Tongue (tissue), 2 donors: ENCODE measurements around the gene CBX3. TPM values are rescaled to one million over a fixed set of nuclear protein-coding genes. Genes with fewer than 3 reads are reported as not detected.
"Not testable (repeated sequence)": the region's sequence is repeated elsewhere in the genome, so short reads cannot be mapped to it uniquely, and the experiment has no call there.

ENCODE experiments used
- DNase-seq: peaks from one replicate; pipeline ENCODE4 v3.0.0-alpha.2; 2015
- total RNA-seq: library from RNA; depleted of rRNA; stranded (reverse); fragments of >200 nt; gene quantifications from one replicate; pipeline ENCODE4 v1.2.3, GENCODE V29; 2014

CBX3 gene
- total RNA-seq, 1 donor from 2014 or later: 114 TPM

GRCh38 chr7:26170663-26171062 is 30.9 kb upstream of the CBX3 start:
- DNase-seq: no peak

GRCh38 chr7:26171601-26172000 is 29.9 kb upstream of the CBX3 start:
- DNase-seq: no peak

GRCh38 chr7:26172048-26172447 is 29.5 kb upstream of the CBX3 start:
- DNase-seq: no peak

GRCh38 chr7:26175903-26176302 is 25.6 kb upstream of the CBX3 start:
- not testable (repeated sequence) for DNase-seq

GRCh38 chr7:26176696-26177095 is 24.8 kb upstream of the CBX3 start:
- DNase-seq: not testable (repeated sequence)

- DNase-seq: not testable (repeated sequence)
Measured at GRCh38 chr7:26177269-26177668, 24.3 kb upstream of the CBX3 start.

GRCh38 chr7:26178272-26178960 is 23.1 kb upstream of the CBX3 start:
- DNase-seq: no peak

- no peak for DNase-seq
Measured at GRCh38 chr7:26179422-26179821, 22.1 kb upstream of the CBX3 start.

GRCh38 chr7:26179826-26180497 is 21.6 kb upstream of the CBX3 start:
- DNase-seq: no peak

- no peak for DNase-seq
Measured at GRCh38 chr7:26180792-26181198, 20.8 kb upstream of the CBX3 start.

- DNase-seq: no peak
Measured at GRCh38 chr7:26181474-26182227, 19.9 kb upstream of the CBX3 start.

- no peak for DNase-seq
Measured at GRCh38 chr7:26182283-26182682, 19.3 kb upstream of the CBX3 start.

GRCh38 chr7:26182706-26183105 is 18.8 kb upstream of the CBX3 start:
- no peak for DNase-seq

GRCh38 chr7:26183545-26184280 is 17.8 kb upstream of the CBX3 start:
- DNase-seq: no peak

- DNase-seq: not testable (repeated sequence)
Measured at GRCh38 chr7:26184281-26185101, 17.1 kb upstream of the CBX3 start.

GRCh38 chr7:26185131-26185843 is 16.3 kb upstream of the CBX3 start:
- no peak for DNase-seq

GRCh38 chr7:26185844-26186180 is 15.7 kb upstream of the CBX3 start:
- DNase-seq: no peak

GRCh38 chr7:26186364-26187311 is 14.9 kb upstream of the CBX3 start:
- no peak for DNase-seq

GRCh38 chr7:26187380-26188205 is 14.0 kb upstream of the CBX3 start:
- no peak for DNase-seq
